ENCODE measurements around the gene DNAJB2.

DNA sequence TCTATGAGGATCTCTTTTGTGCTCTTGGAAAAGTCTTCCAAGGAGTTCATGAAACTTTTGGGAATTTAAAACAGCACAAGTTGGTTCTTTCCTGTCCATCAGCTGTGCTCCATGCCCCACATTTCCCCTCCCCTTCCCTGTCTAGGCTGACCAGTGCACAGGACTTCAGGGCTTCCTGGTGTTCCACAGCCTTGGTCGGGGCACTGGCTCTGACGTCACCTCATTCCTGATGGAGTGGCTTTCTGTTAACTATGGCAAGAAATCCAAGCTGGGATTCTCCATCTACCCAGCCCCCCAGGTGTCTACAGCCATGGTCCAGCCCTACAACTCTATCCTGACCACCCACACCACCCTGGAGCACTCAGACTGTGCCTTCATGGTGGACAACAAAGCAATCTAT is 8.1 kb upstream of the DNAJB2 start:
- TF ChIP-seq, protein P1, sequence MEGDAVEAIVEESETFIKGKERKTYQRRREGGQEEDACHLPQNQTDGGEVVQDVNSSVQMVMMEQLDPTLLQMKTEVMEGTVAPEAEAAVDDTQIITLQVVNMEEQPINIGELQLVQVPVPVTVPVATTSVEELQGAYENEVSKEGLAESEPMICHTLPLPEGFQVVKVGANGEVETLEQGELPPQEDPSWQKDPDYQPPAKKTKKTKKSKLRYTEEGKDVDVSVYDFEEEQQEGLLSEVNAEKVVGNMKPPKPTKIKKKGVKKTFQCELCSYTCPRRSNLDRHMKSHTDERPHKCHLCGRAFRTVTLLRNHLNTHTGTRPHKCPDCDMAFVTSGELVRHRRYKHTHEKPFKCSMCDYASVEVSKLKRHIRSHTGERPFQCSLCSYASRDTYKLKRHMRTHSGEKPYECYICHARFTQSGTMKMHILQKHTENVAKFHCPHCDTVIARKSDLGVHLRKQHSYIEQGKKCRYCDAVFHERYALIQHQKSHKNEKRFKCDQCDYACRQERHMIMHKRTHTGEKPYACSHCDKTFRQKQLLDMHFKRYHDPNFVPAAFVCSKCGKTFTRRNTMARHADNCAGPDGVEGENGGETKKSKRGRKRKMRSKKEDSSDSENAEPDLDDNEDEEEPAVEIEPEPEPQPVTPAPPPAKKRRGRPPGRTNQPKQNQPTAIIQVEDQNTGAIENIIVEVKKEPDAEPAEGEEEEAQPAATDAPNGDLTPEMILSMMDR (IDR thresholded peaks at IDR 0.05 in 4 of 5, conservative IDR thresholded peaks at IDR 0.05 in 1 of 5), result no peak
- TF ChIP-seq POLR2A (IDR thresholded peaks at IDR 0.05), result no peak
